Right kidney (tissue), 9 donors: ENCODE data around the gene TCFL5.

Experiments used
- DNase-seq: peaks from one replicate; pipeline ENCODE4 v3.0.0-alpha.2; 2016
- long read RNA-seq, 8 donors: transcript quantifications; one replicate each; lab custom pipeline, GENCODE V29; 2026

The TCFL5 gene
- long read RNA-seq, donor 1, partial matches to known transcripts, result 0 of 2 reads
- long read RNA-seq, donor 1, other reads (novel, unspliced or antisense), result 0 of 2 reads
- long read RNA-seq, donor 2, result 0 reads
- long read RNA-seq, donor 3, partial matches to known transcripts, result 0 of 2 reads
- long read RNA-seq, donor 3, other reads (novel, unspliced or antisense), result 0 of 2 reads
- long read RNA-seq, donor 4, partial matches to known transcripts, result 6 of 6 reads
- long read RNA-seq, donor 4, other reads (novel, unspliced or antisense), result 0 of 6 reads
- long read RNA-seq, donor 5, partial matches to known transcripts, result 0 of 3 reads
- long read RNA-seq, donor 5, other reads (novel, unspliced or antisense), result 0 of 3 reads
- long read RNA-seq, donor 6, partial matches to known transcripts, result 26 of 27 reads
- long read RNA-seq, donor 6, other reads (novel, unspliced or antisense), result 0 of 27 reads
- long read RNA-seq, donor 7, partial matches to known transcripts, result 0 of 4 reads
- long read RNA-seq, donor 7, other reads (novel, unspliced or antisense), result 0 of 4 reads
- long read RNA-seq, donor 8, partial matches to known transcripts, result 0 of 1 reads
- long read RNA-seq, donor 8, other reads (novel, unspliced or antisense), result 0 of 1 reads

GRCh38 chr20:62861726-62862336 lies at the start of gene TCFL5:
Gene TCFL5 (minus strand): TSS chr20:62861822. CDS start chr20:62861670, 152 bp downstream.
- DNase-seq, result peak; percentile 67

GRCh38 chr20:62910777-62911497 lies 49.3 kb upstream of the TCFL5 start:
- DNase-seq, result no peak

GRCh38 chr20:62910217-62910766 lies 48.7 kb upstream of the TCFL5 start:
- no peak for DNase-seq

GRCh38 chr20:62908971-62909791 lies 47.6 kb upstream of the TCFL5 start:
- no peak for DNase-seq

GRCh38 chr20:62907384-62908317 lies 46.0 kb upstream of the TCFL5 start:
- no peak for DNase-seq

GRCh38 chr20:62906647-62907375 lies 45.2 kb upstream of the TCFL5 start:
- DNase-seq, result no peak

GRCh38 chr20:62906209-62906608 lies 44.6 kb upstream of the TCFL5 start:
- no peak for DNase-seq

- DNase-seq, result no peak
Observed at GRCh38 chr20:62905536-62906117, 44.0 kb upstream of the TCFL5 start.

- no peak for DNase-seq
Observed at GRCh38 chr20:62902926-62903615, 41.4 kb upstream of the TCFL5 start.

- DNase-seq, result no peak
Observed at GRCh38 chr20:62901891-62902290, 40.3 kb upstream of the TCFL5 start.

- peak; percentile 13 for DNase-seq
Observed at GRCh38 chr20:62900692-62901584, 39.3 kb upstream of the TCFL5 start.

GRCh38 chr20:62900052-62900691 lies 38.5 kb upstream of the TCFL5 start:
- DNase-seq, result peak; percentile 74

- DNase-seq, result no peak
Observed at GRCh38 chr20:62899633-62900051, 38.0 kb upstream of the TCFL5 start.

GRCh38 chr20:62898970-62899632 lies 37.5 kb upstream of the TCFL5 start:
- DNase-seq, result no peak

- no peak for DNase-seq
Observed at GRCh38 chr20:62898093-62898964, 36.7 kb upstream of the TCFL5 start.
